NCI-H2081 (cell line): ENCODE results near the gene TAGLN2.
A peak's percentile ranks its signal among the peaks of the same experiment; 100 is the strongest.

Experiments
- DNase-seq, 2 experiments: peaks; one replicate each; lab custom pipeline; 2025; lab: John Stamatoyannopoulos, UW

The TAGLN2 gene

GRCh38 chr1:159924791-159925718 lies at the start of gene TAGLN2:
Gene TAGLN2, minus strand, starts transcription at chr1:159925507. Its CDS starts 4,998 bp downstream, at chr1:159920509.
- DNase-seq: peak; percentile 39 to 75

DNA sequence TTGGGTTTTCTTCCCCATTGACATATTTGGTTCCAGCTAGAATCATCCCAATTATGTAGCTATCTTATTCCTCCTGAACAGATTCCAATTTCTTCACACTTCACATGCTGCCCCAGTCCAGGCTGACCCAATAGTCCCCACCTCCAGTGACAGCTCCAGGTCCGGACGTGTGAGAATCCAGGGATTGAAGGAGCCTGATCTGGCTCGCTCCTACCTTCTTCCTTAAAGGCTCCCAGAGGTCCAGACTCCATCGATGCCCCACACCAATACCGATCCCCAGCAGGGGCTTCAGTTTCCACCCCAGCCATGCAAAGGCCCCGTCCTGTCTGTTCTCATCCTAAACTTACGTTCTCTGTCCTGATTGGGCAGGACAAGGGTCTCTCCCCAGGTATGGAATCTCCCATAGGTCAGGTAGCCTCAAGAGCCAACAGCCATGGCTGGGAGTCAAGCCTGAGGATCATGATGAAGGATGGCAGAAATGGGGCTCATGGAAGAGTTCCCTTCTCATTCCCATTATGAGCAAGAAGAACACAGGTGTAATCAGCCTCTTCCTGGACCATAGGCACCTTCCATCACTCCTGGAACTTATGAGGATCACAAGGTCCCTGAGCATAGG lies 49.2 kb upstream of the TAGLN2 start:
- DNase-seq: no peak

DNA sequence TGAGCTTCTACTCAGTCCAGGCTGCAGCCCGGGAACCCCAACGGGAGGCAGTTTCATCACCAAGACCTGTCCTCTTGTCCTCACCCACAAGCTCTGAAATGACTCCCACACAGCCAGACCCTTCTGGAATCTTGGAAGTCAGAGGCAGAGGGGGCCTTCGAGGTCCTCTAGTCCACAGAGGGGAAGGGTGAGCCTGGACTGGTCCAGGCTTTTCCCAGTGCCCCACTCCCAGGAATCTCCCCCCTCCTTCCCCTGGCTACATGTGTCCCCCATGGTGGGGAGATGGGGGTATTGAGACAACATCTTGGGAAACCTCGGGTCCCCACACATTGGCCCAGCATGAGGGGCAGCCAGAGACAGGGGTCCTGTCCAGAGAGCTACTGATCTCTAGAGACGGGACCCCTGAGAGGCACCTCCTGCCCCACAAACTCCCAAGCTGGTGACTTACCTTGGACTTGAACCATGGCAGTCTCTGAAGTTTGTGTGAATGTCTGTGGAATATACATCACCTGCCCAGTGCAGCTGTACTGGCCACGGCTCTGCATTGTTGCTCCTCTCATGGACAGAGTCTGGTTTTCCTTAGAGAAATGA lies 48.1 kb upstream of the TAGLN2 start:
- DNase-seq: no peak

GRCh38 chr1:159972443-159973205 lies 47.3 kb upstream of the TAGLN2 start:
- no peak for DNase-seq

- DNase-seq: no peak
These were observed 45.6 kb upstream of the TAGLN2 start for GRCh38 chr1:159970932-159971342.

GRCh38 chr1:159968901-159969300 lies 43.6 kb upstream of the TAGLN2 start:
- DNase-seq: no peak

- DNase-seq: no peak
These were observed 40.0 kb upstream of the TAGLN2 start for GRCh38 chr1:159965263-159965662.

DNA sequence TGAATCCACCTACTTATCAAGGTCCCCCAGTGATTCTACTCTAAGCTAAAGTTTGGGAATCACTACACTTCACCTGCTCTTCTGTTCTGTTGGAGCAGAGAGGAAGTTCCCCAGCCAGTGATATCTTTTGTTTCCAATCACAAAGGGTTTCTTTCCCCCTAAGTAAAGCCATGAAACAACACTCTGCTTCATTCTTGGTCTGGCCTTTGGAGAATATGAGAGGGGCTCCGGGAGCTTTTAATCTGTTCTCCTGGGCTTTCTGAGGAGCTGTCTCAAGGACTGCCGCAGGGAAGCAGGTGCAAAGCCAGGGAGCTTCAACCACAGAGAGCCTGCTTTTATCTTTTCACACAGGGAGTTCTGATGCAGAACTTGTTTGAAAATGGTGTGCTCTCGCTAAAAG lies 38.8 kb upstream of the TAGLN2 start:
- DNase-seq: no peak

DNA sequence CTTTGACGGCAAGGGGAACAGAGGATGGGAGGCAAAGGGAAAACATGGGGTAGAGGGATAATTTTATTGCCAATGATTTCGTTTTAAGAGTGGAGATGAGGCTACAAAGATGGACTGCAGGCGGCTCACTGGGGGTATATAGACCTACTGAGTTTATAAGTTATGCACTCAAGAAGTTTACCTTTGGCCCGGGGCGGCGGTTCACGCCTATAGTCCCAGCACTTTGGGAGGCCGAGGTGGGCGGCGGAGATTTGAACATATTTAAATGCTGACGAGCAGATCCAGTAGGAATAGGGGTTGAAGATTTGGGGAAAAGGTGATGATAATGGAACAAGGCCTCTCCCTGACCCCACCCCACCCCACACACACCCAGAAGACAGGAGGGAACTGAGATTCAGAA lies 36.9 kb upstream of the TAGLN2 start:
- DNase-seq: no peak

GRCh38 chr1:159961636-159962035 lies 36.3 kb upstream of the TAGLN2 start:
- no peak for DNase-seq

DNA sequence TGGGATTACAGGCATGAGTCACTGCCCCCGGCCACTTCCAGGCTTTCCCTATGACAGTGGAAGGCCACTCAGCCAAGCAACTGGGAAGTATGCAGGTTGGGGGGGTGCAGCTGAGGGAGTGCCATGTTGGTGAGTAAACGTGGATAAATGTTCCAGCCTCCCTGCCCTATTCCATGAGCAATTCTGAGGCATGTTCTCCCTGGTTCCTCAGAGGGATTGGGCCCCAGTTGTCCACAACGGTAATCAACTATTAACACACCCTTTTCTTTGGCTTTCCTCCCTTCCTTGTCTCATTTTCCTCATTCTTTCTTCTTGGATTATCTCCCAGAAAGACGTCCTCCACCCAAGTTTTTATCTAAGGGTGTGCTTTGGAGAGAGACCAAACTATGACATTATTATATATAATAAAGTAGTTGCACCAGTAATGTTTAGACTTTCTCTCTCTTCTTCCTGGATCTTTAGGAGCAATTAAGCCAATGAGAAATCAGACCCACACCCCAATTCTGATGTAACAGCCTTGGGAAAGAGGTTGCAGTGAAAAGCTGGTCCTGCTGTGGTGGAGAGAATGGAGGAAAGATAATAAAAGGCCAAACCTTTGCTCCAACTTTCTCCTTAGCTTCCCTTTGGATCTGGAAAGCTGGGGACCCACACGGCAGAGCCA lies 35.5 kb upstream of the TAGLN2 start:
- no peak for DNase-seq

DNA sequence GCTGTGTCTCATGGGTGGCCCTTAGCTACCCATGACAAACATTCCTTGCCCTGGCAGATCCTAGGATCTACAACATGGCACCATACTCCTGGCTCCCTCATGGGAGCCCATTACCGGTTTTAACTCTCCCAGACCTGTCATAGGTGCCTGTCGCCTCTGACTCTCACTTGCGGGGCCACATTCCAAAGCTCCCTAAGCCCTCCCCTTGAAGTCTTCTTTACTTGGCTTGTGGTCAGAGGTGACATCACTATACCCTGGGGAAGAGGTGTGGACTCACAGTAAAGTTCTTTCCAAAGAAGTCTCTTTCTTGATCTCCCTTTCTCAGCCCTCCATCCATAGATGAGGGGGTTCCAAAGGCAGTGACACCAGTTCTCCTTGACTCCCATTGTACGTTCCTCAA lies 34.1 kb upstream of the TAGLN2 start:
- DNase-seq: no peak

DNA sequence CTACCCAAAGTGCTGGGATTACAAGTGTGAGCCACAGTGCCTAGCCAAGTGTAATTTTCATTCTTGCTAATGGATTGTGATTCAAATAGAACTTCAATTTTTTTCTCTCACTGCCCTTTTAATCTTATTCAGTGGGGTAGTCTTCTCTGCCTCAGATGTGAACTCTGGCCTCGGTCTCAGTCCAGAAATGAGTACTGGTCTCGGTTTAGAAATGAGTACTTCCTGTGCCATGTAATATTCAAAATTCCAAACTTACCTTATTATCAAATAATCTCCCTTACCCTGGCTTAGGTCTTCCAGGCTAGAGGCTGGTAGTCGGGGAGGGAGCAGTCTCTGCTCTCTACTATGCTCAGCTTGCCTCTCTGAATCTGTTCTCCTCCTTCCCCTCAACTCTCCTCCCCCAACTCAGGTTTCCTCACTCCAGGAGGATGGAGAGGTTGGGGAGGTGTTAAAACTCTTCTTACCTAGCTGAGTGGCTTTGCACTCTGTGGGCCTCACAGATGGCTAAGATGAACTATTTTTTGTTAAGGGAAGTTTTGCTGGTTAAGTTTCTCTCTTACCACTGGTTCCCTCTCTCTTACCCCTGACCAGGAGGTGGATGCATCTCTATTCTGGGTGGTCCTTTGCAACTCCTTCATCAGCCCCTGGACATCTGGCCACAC lies 33.5 kb upstream of the TAGLN2 start:
- DNase-seq: no peak

GRCh38 chr1:159957824-159958268 lies 32.5 kb upstream of the TAGLN2 start:
- DNase-seq: peak; percentile 64 to 87

DNA sequence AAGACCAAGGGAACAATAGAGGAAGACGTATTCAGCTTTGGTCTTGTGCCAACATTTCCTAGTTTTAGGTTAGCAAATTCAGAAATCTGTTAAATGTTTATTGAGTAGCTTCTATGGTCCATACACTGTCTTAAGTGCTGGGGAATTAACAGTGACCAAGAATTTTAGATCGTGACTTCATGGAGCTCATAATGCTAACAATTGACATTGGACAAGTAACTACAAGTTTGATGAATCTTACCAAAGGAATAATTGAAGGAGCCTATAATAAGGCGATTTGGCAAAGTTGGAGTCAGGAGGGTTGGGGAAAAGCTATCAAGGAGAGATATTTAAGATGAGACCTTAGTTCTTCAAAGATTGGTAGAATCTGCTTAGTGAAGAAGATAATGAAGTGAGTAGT lies 30.1 kb upstream of the TAGLN2 start:
- DNase-seq: no peak

- no peak for DNase-seq
These were observed 28.5 kb upstream of the TAGLN2 start, which contains the start of gene SLAMF9 for GRCh38 chr1:159953536-159954515. Gene SLAMF9, minus strand, starts transcription at chr1:159954237. Its CDS starts 100 bp downstream, at chr1:159954137.

DNA sequence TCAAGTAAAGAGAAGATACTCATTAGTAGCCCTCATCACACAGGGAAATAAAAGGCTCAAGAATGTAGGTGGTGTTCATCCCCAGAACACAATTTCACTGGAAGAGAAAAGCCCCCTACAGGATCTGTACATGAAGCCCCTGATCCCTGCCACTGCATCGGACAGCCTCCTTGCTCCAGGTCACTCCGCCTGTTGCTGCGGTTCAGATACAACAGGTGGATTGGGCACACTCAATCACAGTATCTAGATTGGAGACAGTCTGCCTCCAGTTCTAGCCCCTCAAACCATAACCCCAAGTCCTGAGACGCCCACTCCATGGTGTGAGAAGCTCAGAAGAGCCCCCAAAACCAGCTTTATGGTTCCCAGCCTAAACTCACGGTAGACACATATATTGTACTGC lies 27.6 kb upstream of the TAGLN2 start:
- no peak for DNase-seq

- DNase-seq: no peak
These were observed 26.2 kb upstream of the TAGLN2 start for GRCh38 chr1:159951551-159951950.

DNA sequence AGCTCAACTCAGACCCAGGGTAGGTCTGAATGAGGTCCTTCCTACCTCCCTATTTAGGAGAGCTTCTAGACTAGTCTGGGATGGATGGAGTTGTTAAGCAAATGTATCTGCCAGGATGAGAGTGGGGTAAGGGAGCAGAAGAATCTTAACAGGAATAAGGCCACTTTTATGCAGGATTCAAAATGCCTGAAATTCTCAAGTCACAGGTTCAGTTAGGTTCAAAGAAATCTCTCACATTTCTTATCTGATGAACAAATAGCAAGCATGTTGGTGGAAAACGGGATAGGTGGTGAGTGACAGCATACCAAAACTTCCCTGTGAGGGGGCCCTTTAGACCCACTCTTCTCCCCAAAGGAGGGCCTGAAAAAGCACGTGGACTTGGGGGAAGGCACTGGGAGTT lies 25.7 kb upstream of the TAGLN2 start:
- no peak for DNase-seq

DNA sequence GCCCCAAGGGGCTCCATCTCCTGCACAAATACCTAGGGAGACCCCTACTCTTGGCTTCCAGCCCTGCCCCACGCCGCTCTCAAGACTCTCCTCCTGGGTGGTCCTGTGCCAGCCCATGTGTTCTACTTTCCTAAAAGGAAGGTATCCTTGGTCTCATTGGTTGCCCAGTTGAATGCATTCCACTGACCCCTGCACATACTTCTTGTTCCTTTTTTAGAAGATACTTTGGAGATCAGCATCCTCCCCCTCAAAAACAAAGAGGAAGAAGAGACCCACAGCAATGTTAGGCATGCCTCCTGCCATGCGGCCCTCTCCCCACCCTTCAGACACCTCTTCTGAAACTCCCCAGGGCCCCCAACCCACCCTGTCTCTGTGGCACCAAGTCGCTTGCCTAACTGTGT lies 24.7 kb upstream of the TAGLN2 start:
- no peak for DNase-seq
